K562 (cell line): ENCODE results near the gene MALSU1. TPM values are rescaled to one million over a fixed set of nuclear protein-coding genes. Genes with fewer than 3 reads are reported as not detected.

Source experiments
- ATAC-seq: fragments of 200-7000 bp; cut with Tn5 transposase; 3 replicates; pipeline ENCODE4 v1.9.1; 2020; ENCODE audit warnings: moderate library complexity
- BruUV-seq: library from RNA; stranded (reverse); fragments of 400-500 nt; replicated peaks from 2 replicates; lab custom pipeline; 2021; lab: Mats Ljungman, UMichigan
- CTCF ChIA-PET: fragments of 300-600 bp; formaldehyde crosslinking; extraction: SDS; loops from one replicate; lab custom pipeline; 2021; ENCODE audit warnings: low intra/inter-chr PET ratio; lab: Yijun Ruan, JAX
- POLR2A ChIA-PET: fragments of 300-600, 350-650 bp; sonication (Branson Sonifier 250); formaldehyde crosslinking; extraction: SDS; loops from one replicate; lab custom pipeline; 2021; ENCODE audit warnings: antibody characterized with exemption, inconsistent platforms; lab: Yijun Ruan, JAX
- DNase-seq, 4 experiments: peaks; one replicate each; pipeline versions ENCODE4 v3.0.0 to v3.0.0-alpha.2; 2011 to 2018; ENCODE audit warnings: low spot score in 3 of 4, mixed read lengths in 3 of 4; ENCODE audit errors: extremely low read depth in 1 of 4
- FAIRE-seq: peaks from 2 replicates; lab custom pipeline; 2011; peaks lifted over from hg19 to GRCh38; lab: Jason Lieb, UNC
- H2AFZ ChIP-seq: 2 replicates; pipeline ENCODE4 v1.6.0; 2011; ENCODE audit warnings: low read depth, low read length, control low read depth, inconsistent platforms
- H3K27ac ChIP-seq: fragments of 200-600 bp; 3 replicates; pipeline ENCODE4 v1.8.0; 2011; ENCODE audit warnings: low read depth, mild to moderate bottlenecking, control low read depth, inconsistent platforms, low read length, moderate library complexity, mixed read lengths; ENCODE audit errors: extremely low read depth
- H3K27me3 ChIP-seq, 2 experiments: fragments of 300-600 bp in 1 of 2; 2 replicates in 1 of 2; 3 replicates in 1 of 2; pipeline versions ENCODE4 v1.6.0 to v1.8.0; 2011; ENCODE audit warnings: inconsistent platforms in 2 of 2, low read length in 2 of 2, mild to moderate bottlenecking in 1 of 2, mixed read lengths in 1 of 2, moderate library complexity in 1 of 2; ENCODE audit not compliant: control insufficient read depth in 2 of 2, insufficient read depth in 2 of 2
- H3K36me3 ChIP-seq: fragments of 300-600 bp; 3 replicates; pipeline ENCODE4 v1.8.0; 2011; ENCODE audit warnings: mild to moderate bottlenecking, low read length, inconsistent platforms; ENCODE audit not compliant: control insufficient read depth, insufficient read depth
- H3K4me1 ChIP-seq, 2 experiments: fragments of 200-600 bp in 1 of 2; replicated peaks in 1 of 2; 2 replicates in 1 of 2; 3 replicates in 1 of 2; pipeline versions ENCODE4 v1.5.1 to v1.8.0; 2011; ENCODE audit warnings: inconsistent platforms in 2 of 2, low read length in 2 of 2, mild to moderate bottlenecking in 1 of 2, mixed read lengths in 1 of 2, moderate library complexity in 1 of 2; ENCODE audit not compliant: control insufficient read depth in 2 of 2, insufficient read depth in 2 of 2
- H3K4me2 ChIP-seq: 2 replicates; pipeline ENCODE4 v1.6.1; 2011; ENCODE audit warnings: low read length, control low read depth, inconsistent platforms, mixed read lengths; ENCODE audit not compliant: insufficient read depth
- H3K4me3 ChIP-seq: fragments of 200-600 bp; sonication (generic), shearing (Covaris generic); 2 replicates; pipeline ENCODE4 v1.5.1; 2016; ENCODE audit warnings: control low read depth, inconsistent platforms
- H3K79me2 ChIP-seq: fragments of 200-600 bp; 3 replicates; pipeline ENCODE4 v1.8.0; 2011; ENCODE audit warnings: low read length, inconsistent platforms; ENCODE audit not compliant: control insufficient read depth, insufficient read depth
- H3K9ac ChIP-seq, 2 experiments: 2 replicates each; pipeline versions ENCODE4 v1.6.0 to v1.6.1; 2011; ENCODE audit warnings: low read depth in 2 of 2, low read length in 2 of 2, control low read depth in 1 of 2, inconsistent platforms in 1 of 2, mild to moderate bottlenecking in 1 of 2, mixed read lengths in 1 of 2; ENCODE audit not compliant: insufficient read depth in 1 of 2
- H3K9me1 ChIP-seq: one replicate; pipeline ENCODE4 v1.6.0; 2011; ENCODE audit warnings: inconsistent platforms, mild to moderate bottlenecking, low read length, moderate library complexity; ENCODE audit not compliant: control insufficient read depth, insufficient read depth
- H3K9me3 ChIP-seq: replicated peaks from 2 replicates; pipeline ENCODE4 v1.5.1; 2011; ENCODE audit warnings: low read depth, low read length, inconsistent platforms; ENCODE audit not compliant: control insufficient read depth, insufficient read depth
- H4K20me1 ChIP-seq: replicated peaks from 2 replicates; pipeline ENCODE4 v1.6.1; 2011; ENCODE audit warnings: low read length, inconsistent platforms, mixed read lengths; ENCODE audit not compliant: control insufficient read depth, insufficient read depth
- ATF7 ChIP-seq: fragments of 450-650 bp; IDR thresholded peaks from 2 replicates; pipeline ENCODE4 v1.7.1; 2014; ENCODE audit warnings: mild to moderate bottlenecking, moderate library complexity
- CHD4 ChIP-seq: fragments of 200-600 bp; sonication (generic); IDR thresholded peaks from 3 replicates; pipeline ENCODE4 v1.6.1; 2012; ENCODE audit warnings: low read depth, mild to moderate bottlenecking, mixed read lengths, low read length, inconsistent platforms; ENCODE audit not compliant: insufficient read depth, insufficient replicate concordance, poor library complexity, severe bottlenecking
- ESRRA ChIP-seq: fragments of 450-650 bp; IDR thresholded peaks from 2 replicates; pipeline ENCODE4 v1.6.1; 2014; ENCODE audit warnings: low read depth, mild to moderate bottlenecking, moderate library complexity, borderline replicate concordance
- KLF10 ChIP-seq: fragments of 250-450 bp; sonication (Bioruptor Pico); IDR thresholded peaks from 2 replicates; pipeline ENCODE4 v1.6.1; 2021; ENCODE audit warnings: matching md5 sums
- NCOA4 ChIP-seq: fragments of 450-650 bp; IDR thresholded peaks from 2 replicates; pipeline ENCODE4 v1.6.1; 2018; ENCODE audit warnings: mild to moderate bottlenecking; ENCODE audit not compliant: partially characterized antibody
- NFIC ChIP-seq: fragments of 450-650 bp; IDR thresholded peaks from 2 replicates; pipeline ENCODE4 v1.6.1; 2017; ENCODE audit warnings: mild to moderate bottlenecking, inconsistent platforms
- RBM17 ChIP-seq: fragments of 200-400 bp; formaldehyde crosslinking; IDR thresholded peaks from 2 replicates; pipeline ENCODE4 v1.6.1; 2017; ENCODE audit warnings: low read depth, mild to moderate bottlenecking, low read length, borderline replicate concordance
- TAF15 ChIP-seq: fragments of 200-400 bp; formaldehyde crosslinking; IDR thresholded peaks from 2 replicates; pipeline ENCODE4 v1.6.1; 2017; ENCODE audit warnings: mild to moderate bottlenecking, low read depth, low read length, moderate library complexity
- TEAD2 ChIP-seq: fragments of 450-650 bp; IDR thresholded peaks from 2 replicates; pipeline ENCODE4 v1.6.1; 2016; ENCODE audit warnings: missing genetic modification characterization, control low read depth, missing compliant biosample characterization
- TSC22D4 ChIP-seq: fragments of 450-650 bp; IDR thresholded peaks from 2 replicates; pipeline ENCODE4 v1.6.1; 2016; ENCODE audit warnings: missing genetic modification characterization, missing biosample characterization, control low read depth
- ZNF184 ChIP-seq: sonication (generic); formaldehyde crosslinking; IDR thresholded peaks from 2 replicates; pipeline ENCODE4 v1.5.0; 2020; ENCODE audit warnings: missing genetic modification reagents
- ZNF263 ChIP-seq: sonication (generic); formaldehyde crosslinking; IDR thresholded peaks from 2 replicates; pipeline ENCODE4 v1.8.0; 2022; ENCODE audit warnings: mild to moderate bottlenecking, missing genetic modification reagents, borderline replicate concordance
- WGBS: fragments of 100-300 bp; shearing (Covaris generic); methylation state at CpG from one replicate; pipeline ENCODE4 v1.1.6; 2016; ENCODE audit warnings: low coverage, mixed read lengths; ENCODE audit not compliant: insufficient coverage; ENCODE audit errors: missing lambda C conversion rate; 5-methylcytosine and 5-hydroxymethylcytosine counted together
- in situ Hi-C: fragments of 300-500 bp; cut with MboI; formaldehyde crosslinking; loops from 4 replicates; pipeline ENCODE4 v1.15.0; 2018; ENCODE audit warnings: inconsistent platforms, mixed read lengths
- intact Hi-C: fragments of 100-400 bp; cut with micrococcal nuclease; formaldehyde crosslinking; loops from 2 replicates; pipeline ENCODE4 v1.14.2; 2022
- polyA plus RNA-seq, 8 experiments: library from polyadenylated mRNA; depleted of rRNA in 4 of 8; stranded (reverse) in 5 of 8; unstranded in 3 of 8; fragments of >200 nt; fragmentation: Nextera tagmentation in 2 of 8; fragmentation: Illumina TruSeq in 1 of 8; extraction: Ambion mirVana in 2 of 8; extraction: Trizol in 1 of 8; gene quantifications; 2 replicates each; pipeline versions ENCODE4 v1.2.1 to v1.2.3, GENCODE V29; 2011 to 2014; ENCODE audit warnings: inconsistent platforms in 1 of 8, missing spikeins in 1 of 8
- total RNA-seq, 7 experiments: library from RNA; depleted of rRNA in 6 of 7; stranded (reverse); fragments of >200 nt in 6 of 7; fragmentation: Illumina TruSeq in 2 of 7; extraction: Trizol in 2 of 7; gene quantifications; 2 replicates each; pipeline versions ENCODE4 v1.2.1 to v1.2.3, GENCODE V29; 2011 to 2021; ENCODE audit warnings: low replicate concordance in 1 of 7
- TF ChIP-seq, protein P1 (sequence below): fragments of 450-650 bp; formaldehyde crosslinking; IDR thresholded peaks from 2 replicates; pipeline ENCODE4 v1.4.0; 2022; ENCODE audit warnings: missing genetic modification characterization
- TF ChIP-seq, protein P2 (sequence below): sonication (generic); formaldehyde crosslinking; IDR thresholded peaks from 2 replicates; pipeline ENCODE4 v1.8.1; 2023; ENCODE audit warnings: mild to moderate bottlenecking, missing genetic modification reagents

The MALSU1 gene
- total and polyA plus RNA-seq, 9 of the 15 experiments (the other 6 are each of a cell fraction or from before 2014, with no cell fraction given) = 12.3 to 308 (median 81.2) TPM

DNA sequence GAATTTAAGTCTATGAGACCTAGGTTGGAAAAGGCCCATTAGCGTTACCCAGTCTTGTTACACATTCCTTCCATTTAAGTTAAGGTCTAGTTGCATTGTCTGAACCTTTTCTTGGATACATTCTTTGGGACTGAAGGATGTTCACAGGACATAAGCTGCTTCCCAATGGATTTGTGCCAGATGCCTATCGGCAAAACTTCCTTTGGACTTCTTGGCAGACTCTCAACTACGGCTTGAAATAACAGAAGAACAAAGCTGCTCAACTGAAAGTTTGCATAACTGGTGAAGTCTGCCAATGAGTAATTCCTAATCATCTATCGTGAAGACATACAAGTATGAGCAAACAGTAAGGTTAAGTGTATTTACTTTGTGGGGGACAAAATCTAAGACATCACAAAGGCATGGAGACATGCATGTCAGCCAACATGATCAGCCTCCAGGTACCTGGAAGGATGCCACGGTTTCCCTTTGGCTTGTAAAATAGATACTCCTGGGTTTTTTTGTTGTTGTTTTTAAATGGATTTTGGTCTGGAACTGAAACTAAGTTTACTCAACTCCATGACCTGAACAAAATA lies 35.4 kb downstream of the MALSU1 start:
- Histone ChIP-seq H4K20me1 (no peaks in the 10 kb centered on the region), H3K9me3 (no peaks in the 10 kb centered on the region), H3K9ac (no peak overlapping the region), H3K4me2 (no peak overlapping the region), H3K27me3 (no peaks in the 10 kb centered on the region), H3K4me1 (no peaks in the 10 kb centered on the region), H2AFZ (no peak overlapping the region), H3K36me3 (peaks cover 86% of the 10 kb centered on the region), H3K79me2 (no peaks in the 10 kb centered on the region), H3K27ac (no peak overlapping the region), H3K4me3 (no peak overlapping the region), H3K9me1 (no peaks in the 10 kb centered on the region)
- in situ Hi-C loops = no loop called here
- FAIRE-seq (no peak), ATAC-seq (no peak), DNase-seq (peak in 1 of 4 experiments; percentile 11)
- no peak for TF ChIP-seq TAF15
- TF ChIP-seq NFIC = peak; percentile 50
- CTCF ChIA-PET = no interaction called here
- WGBS = 92% methylated on average over 4 of the region's 5 CpGs
- POLR2A ChIA-PET = interaction anchor here (1.6 kb wide), 1 partner anchor 34 kb away, joined by 3 read pairs; no protein-coding TSS in a partner anchor
- BruUV-seq = no TSS peak
- intact Hi-C loops = no loop called here

DNA sequence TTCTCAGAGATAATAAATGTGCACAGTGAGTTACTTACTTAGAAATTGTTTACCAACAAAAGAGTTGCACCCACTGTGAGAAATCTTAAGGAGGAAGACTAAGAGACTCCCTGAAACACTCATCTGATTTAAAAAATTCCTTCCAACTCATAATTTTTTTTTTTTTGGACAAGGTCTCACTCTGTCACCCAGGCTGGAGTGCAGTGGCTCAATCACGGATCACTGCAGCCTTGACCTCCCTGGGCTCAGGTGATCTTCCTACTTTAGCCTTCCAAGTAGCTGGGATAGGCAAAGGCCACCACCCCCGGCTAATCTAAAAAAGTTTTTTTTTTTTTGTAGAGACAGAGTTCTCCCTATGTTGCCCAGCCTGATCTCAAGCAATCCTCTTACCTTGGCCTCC lies 36.0 kb downstream of the MALSU1 start:
- no peaks in the 10 kb centered on the region for H3K27me3 ChIP-seq
- ATAC-seq (no peak), FAIRE-seq (no peak), DNase-seq (no peak)
- ChIA-PET POLR2A (interaction anchor here (0.7 to 0.8 kb wide), 2 partner anchors 31 to 121 kb away, joined by 3 to 4 read pairs; no protein-coding TSS in a partner anchor), CTCF (no interaction called here)
- no peak overlapping the region for H3K27ac ChIP-seq
- H3K36me3 ChIP-seq = peaks cover 88% of the 10 kb centered on the region
- TF ChIP-seq TEAD2 (no peak), KLF10 (no peak), RBM17 (no peak), TSC22D4 (tag) (no peak), ESRRA (no peak), ZNF184 (no peak), CHD4 (no peak), NCOA4 (no peak), ATF7 (no peak), ZNF263 (CRISPR knock-in tag) (no peak)
- TF ChIP-seq, protein P1, sequence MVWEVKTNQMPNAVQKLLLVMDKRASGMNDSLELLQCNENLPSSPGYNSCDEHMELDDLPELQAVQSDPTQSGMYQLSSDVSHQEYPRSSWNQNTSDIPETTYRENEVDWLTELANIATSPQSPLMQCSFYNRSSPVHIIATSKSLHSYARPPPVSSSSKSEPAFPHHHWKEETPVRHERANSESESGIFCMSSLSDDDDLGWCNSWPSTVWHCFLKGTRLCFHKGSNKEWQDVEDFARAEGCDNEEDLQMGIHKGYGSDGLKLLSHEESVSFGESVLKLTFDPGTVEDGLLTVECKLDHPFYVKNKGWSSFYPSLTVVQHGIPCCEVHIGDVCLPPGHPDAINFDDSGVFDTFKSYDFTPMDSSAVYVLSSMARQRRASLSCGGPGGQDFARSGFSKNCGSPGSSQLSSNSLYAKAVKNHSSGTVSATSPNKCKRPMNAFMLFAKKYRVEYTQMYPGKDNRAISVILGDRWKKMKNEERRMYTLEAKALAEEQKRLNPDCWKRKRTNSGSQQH (CRISPR knock-in tag) = no peak
- TF ChIP-seq, protein P2, sequence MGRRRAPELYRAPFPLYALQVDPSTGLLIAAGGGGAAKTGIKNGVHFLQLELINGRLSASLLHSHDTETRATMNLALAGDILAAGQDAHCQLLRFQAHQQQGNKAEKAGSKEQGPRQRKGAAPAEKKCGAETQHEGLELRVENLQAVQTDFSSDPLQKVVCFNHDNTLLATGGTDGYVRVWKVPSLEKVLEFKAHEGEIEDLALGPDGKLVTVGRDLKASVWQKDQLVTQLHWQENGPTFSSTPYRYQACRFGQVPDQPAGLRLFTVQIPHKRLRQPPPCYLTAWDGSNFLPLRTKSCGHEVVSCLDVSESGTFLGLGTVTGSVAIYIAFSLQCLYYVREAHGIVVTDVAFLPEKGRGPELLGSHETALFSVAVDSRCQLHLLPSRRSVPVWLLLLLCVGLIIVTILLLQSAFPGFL (CRISPR knock-in tag) = no peak
- H3K9ac ChIP-seq = no peak overlapping the region
- 68% methylated on average over 2 of the region's 2 CpGs for WGBS
- no peak overlapping the region for H3K4me3 ChIP-seq
- H3K79me2 ChIP-seq = no peaks in the 10 kb centered on the region
- no peak overlapping the region for H2AFZ ChIP-seq
- no peaks in the 10 kb centered on the region for H3K9me3 ChIP-seq
- intact Hi-C loops = no loop called here
- no peaks in the 10 kb centered on the region for H3K4me1 ChIP-seq
- no peak overlapping the region for H3K4me2 ChIP-seq
- H4K20me1 ChIP-seq = no peaks in the 10 kb centered on the region
- in situ Hi-C loops = no loop called here
- no TSS peak for BruUV-seq
- H3K9me1 ChIP-seq = no peaks in the 10 kb centered on the region
